Endothelial cell of hepatic sinusoid (primary cell): Measurements from ENCODE around the gene DLGAP1.

ENCODE experiments used
- in situ Hi-C: cut with HindIII; loops from 2 replicates; pipeline ENCODE4 v1.10.0; 2017; ENCODE audit warnings: low sequenced_read_pairs

DLGAP1 gene

GRCh38 chr18:4198956-4199355 lies 256.2 kb downstream of the DLGAP1 start:
- in situ Hi-C loops = no loop called here

- in situ Hi-C loops = no loop called here
Measured at GRCh38 chr18:4196351-4196750, 258.8 kb downstream of the DLGAP1 start.

- in situ Hi-C loops = no loop called here
Measured at GRCh38 chr18:4193086-4193485, 262.0 kb downstream of the DLGAP1 start.

DNA sequence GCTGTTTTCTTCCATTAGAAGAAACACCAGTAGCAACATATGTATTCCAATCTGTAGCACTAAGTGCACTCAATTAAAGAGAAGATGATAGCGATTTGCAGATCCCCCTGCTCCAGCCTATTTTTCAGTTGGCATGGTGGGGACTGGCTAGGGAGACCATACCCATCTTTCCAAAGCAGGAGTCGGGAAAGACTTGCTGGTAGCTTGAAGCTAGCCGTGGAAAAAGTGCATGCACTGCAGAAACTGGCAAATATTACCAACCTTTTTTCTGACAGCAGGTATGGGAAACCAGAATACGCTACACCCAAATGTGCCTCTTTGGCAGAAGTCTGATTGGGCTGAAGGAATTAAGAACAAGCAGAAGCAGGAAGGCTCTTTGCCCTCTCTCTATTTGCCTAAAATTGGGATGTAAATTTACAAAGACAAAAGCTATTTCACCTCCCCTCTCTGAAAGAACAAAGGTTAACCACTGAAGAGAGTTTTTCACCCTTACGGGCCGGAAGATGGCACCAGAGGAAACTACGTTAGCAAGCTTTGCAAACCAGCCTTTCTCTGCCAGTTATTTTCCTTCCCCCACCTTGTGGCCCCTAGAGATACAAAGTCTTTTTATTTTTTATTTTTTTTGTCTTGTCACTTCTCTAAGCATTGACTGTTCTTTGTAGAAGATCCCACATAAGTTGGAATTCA lies 273.1 kb downstream of the DLGAP1 start:
- in situ Hi-C loops = no loop called here

- in situ Hi-C loops = no loop called here
Measured at GRCh38 chr18:4181086-4181485, 274.0 kb downstream of the DLGAP1 start.

GRCh38 chr18:4172196-4173100 lies 282.7 kb downstream of the DLGAP1 start:
- in situ Hi-C loops = no loop called here

GRCh38 chr18:4157352-4157751 lies 297.8 kb downstream of the DLGAP1 start:
- in situ Hi-C loops = no loop called here

- in situ Hi-C loops = no loop called here
Measured at GRCh38 chr18:4146797-4147196, 308.3 kb downstream of the DLGAP1 start.

DNA sequence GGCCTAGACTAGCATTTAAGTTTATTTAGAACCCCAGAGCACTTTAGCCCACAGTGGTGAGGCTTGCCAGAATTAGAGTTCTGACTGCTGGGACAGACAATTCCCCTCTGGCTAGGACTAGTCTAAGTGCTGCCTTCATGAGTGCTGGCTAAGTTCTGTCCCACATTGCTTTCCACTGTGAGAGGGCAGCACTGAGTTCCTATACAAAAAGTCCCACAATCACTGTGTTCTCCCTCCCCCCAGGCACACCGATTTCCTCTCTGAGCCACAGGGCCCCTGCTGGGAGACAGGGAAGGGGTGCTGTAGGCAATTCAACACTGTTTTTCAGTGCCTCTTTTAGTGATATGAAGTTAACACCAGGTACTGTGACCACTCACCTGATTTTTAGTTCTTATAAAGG lies 310.9 kb downstream of the DLGAP1 start:
- in situ Hi-C loops = no loop called here

DNA sequence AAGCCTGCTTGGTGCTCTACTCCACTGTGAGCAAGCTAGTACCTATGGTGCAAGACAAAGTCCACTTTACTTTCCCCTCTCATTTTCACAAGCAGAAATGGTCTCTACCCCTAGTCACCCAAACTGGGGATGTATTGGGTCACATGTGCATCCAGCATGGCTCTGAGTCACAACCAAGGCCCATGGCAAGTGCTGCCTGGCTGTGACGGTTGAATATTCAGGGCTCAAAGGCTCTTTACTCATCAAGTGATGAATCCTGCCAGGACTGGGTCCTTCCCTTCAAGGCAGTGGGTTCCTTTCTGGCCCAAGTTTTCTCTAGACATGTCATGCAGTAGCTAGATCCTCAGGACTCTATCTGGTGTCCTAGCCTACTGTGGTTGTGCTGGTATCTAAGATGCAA lies 311.5 kb downstream of the DLGAP1 start:
- in situ Hi-C loops = no loop called here

DNA sequence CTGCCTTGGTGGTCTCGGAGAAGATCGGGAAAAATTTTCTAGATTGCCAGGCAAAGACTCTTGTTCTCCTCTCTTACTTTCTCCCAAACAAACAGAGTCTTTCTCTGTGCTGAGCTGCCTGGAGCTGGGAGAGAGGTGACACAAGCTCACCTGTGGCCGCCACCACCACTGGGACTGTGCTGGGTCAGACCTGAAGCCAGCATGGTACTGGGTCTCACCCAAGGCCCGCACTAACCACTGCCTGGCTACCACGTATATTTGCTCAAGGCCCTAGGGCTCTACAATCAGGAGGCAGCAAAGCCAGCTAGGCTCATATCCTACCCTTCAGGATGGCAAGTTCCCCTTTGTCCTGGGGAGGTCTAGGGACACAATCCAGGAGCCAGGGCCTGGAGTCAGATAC lies 312.2 kb downstream of the DLGAP1 start:
- in situ Hi-C loops = no loop called here

GRCh38 chr18:4134700-4135099 lies 320.4 kb downstream of the DLGAP1 start:
- in situ Hi-C loops = no loop called here

DNA sequence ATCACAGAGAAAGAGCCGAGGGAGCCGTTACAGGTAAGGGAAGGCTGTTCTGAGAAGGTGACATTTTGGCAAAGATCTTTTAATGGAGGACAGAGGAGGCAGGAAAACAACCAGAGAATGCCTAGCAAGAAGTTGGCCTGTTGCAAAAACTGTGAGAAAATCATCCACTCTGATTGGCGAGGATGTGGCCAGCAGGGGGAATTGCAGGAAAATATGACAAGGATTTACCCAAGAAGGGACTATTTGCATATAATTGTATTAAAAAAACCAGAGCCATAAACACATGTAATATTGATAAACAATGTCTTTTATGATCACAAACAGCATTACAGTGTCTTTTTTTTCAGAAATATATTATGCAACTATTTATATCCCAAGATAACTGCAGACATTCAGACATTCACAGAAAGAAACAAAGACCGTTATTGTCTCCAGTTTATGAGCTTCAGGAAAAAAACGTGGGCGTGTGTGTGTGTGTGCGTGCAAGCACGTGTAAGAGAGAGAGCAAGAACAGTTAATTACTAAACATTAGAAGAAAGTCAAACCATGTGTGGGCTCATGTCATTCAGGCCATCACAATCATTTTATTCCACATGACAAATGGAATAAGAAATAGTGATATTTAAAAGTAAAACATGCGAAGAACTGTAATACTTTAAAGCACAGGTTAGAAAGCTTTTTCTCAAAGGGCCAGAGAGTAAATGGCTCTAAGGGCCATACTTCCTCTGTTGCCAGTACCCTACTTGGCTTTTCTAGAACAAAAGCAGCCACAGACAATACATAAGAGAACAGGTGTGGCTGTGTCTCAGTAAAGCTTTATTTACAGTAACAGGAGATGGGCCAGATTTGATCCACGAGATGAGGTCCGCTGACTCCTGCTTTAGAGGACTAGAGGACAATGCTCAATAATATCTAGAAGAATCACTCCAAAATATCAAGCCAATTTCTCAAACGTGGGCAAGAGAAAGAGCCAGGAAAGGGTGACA lies 324.1 kb downstream of the DLGAP1 start:
- in situ Hi-C loops = no loop called here

- in situ Hi-C loops = loop anchor here (5.0 kb wide), 1 partner anchor 75 kb away; no protein-coding TSS in a partner anchor
Measured at GRCh38 chr18:4126939-4127338, 328.2 kb downstream of the DLGAP1 start.

GRCh38 chr18:4125627-4126230 lies 329.4 kb downstream of the DLGAP1 start:
- in situ Hi-C loops = loop anchor here (5.0 kb wide), 1 partner anchor 77 kb away; no protein-coding TSS in a partner anchor

- in situ Hi-C loops = loop anchor here (5.0 kb wide), 1 partner anchor 77 kb away; no protein-coding TSS in a partner anchor
Measured at GRCh38 chr18:4125224-4125623, 329.9 kb downstream of the DLGAP1 start.

- in situ Hi-C loops = no loop called here
Measured at GRCh38 chr18:4119813-4120212, 335.3 kb downstream of the DLGAP1 start.

DNA sequence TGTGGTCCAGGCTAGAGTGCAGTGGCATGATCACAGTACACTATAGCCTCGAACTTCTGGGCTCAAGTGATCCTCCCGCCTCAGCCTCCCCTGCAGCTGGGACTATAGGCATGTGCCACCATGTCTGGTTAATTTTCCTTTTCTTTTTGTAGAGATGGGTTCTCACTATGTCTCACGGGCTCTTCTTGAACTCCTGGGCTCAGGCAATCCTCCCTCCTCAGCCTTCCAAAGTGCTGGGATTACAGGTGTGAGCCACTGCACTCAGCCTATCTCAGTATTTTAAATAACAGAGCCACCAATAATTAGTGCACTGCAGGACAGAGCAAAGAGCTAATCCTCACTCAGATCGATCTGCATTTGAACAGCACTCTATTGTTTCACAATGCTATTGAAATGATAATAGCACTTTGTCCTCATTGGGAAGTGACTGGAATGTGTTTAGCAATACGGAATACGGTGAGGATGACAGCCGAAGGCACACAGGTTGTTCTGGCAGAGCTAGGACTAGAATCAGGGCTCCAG lies 335.9 kb downstream of the DLGAP1 start:
- in situ Hi-C loops = no loop called here

- in situ Hi-C loops = no loop called here
Measured at GRCh38 chr18:4108016-4108415, 347.1 kb downstream of the DLGAP1 start.

- in situ Hi-C loops = no loop called here
Measured at GRCh38 chr18:4107049-4107467, 348.0 kb downstream of the DLGAP1 start.
